ENCODE results near the gene SKAP2. TPM values are rescaled to one million over a fixed set of nuclear protein-coding genes. Genes with fewer than 3 reads are reported as not detected.
A peak's percentile ranks its signal among the peaks of the same experiment; 100 is the strongest.

Gene SKAP2
- polyA plus RNA-seq: 8.6 to 15.0 TPM (median 11.1 TPM) in 3 replicates
- 27.4 TPM for polyA plus RNA-seq (2011; ENCODE audit: low read depth)
- 8.6 and 15.8 TPM in 2 replicates for polyA plus RNA-seq (2011; cell fraction: cytosol; rRNA removed)
- polyA plus RNA-seq (2011; cell fraction: nucleus; rRNA removed): 14.6 and 17.7 TPM in 2 replicates
- 11.2 and 18.8 TPM in 2 replicates for polyA plus RNA-seq (2012; ENCODE audit: low replicate concordance)
- 4.3 to 12.1 TPM (median 4.6 TPM) in 3 replicates for polyA minus RNA-seq
- 26.3 TPM for polyA minus RNA-seq (2011; cell fraction: cytosol; rRNA and poly(A)+ RNA removed)
- polyA minus RNA-seq (2011; cell fraction: nucleus; rRNA and poly(A)+ RNA removed): 15.7 and 32.7 TPM in 2 replicates

GRCh38 chr7:26864309-26865093, at the start of gene SKAP2:
Gene SKAP2 (minus strand): TSS chr7:26864590. CDS start chr7:26864429, 161 bp downstream.
- no peak for TF ChIP-seq CTCF (optimal IDR thresholded peaks at IDR 0.05 in 1 of 3, IDR thresholded peaks at IDR 0.05 in 1 of 3, conservative IDR thresholded peaks at IDR 0.05 in 1 of 3; ENCODE audit: extremely low read depth in 1 of 3, insufficient read depth in 2 of 3, low read length in 3 of 3)
- no peak for TF ChIP-seq EZH2 (IDR thresholded peaks at IDR 0.05; ENCODE audit: low read length)
- Histone ChIP-seq H3K27ac (ENCODE audit: control insufficient read depth, insufficient read depth, low read length) (peak within 1 kb of the TSS; percentile 90), H3K4me1 (ENCODE audit: control insufficient read depth, extremely low read depth, insufficient read depth, low read length) (peaks cover 34% of the 10 kb centered on the region), H3K4me3 (ENCODE audit: control insufficient read depth in 2 of 3, extremely low read depth in 1 of 3, insufficient read depth in 2 of 3, low read depth in 1 of 3, low read length in 3 of 3) (peak within 1 kb of the TSS; percentile 54 to 82 (median 78)), H3K4me2 (ENCODE audit: control insufficient read depth, extremely low read depth, insufficient read depth, low read depth, low read length) (peak within 1 kb of the TSS; percentile 89), H2AFZ (ENCODE audit: control insufficient read depth, low read length) (peak within 1 kb of the TSS; percentile 94), H3K27me3 (ENCODE audit: control insufficient read depth, extremely low read depth, insufficient read depth, low read length) (no peaks in the 10 kb centered on the region), H3K9ac (ENCODE audit: control insufficient read depth, extremely low read depth, insufficient read depth, low read length) (peak within 1 kb of the TSS; percentile 88), H3K79me2 (ENCODE audit: control insufficient read depth, insufficient read depth, low read length) (peaks cover 42% of the 10 kb centered on the region), H3K9me3 (ENCODE audit: control insufficient read depth, low read depth, low read length) (no peaks in the 10 kb centered on the region), H3K36me3 (ENCODE audit: control insufficient read depth in 2 of 2, extremely low read depth in 1 of 2, insufficient read depth in 2 of 2, low read length in 2 of 2) (no peaks in the 10 kb centered on the region), H3K9me1 (ENCODE audit: control insufficient read depth, extremely low read depth, insufficient read depth, low read length) (no peaks in the 10 kb centered on the region), H4K20me1 (ENCODE audit: control insufficient read depth, extremely low read depth, insufficient read depth, low read length) (no peaks in the 10 kb centered on the region)
- FAIRE-seq: peak; percentile 99
- DNase-seq (ENCODE audit: low read depth, low spot score): peak; percentile 94
- dilution Hi-C loops (cut with MboI; ENCODE audit: extremely low pct_ligation_motif_present, low sequenced_read_pairs): loop anchor here (25.0 kb wide), 1 partner anchor 223 kb away; the partner anchor contains the start of gene HOXA1

GRCh38 chr7:26912933-26913536, 48.6 kb upstream of the SKAP2 start:
- Histone ChIP-seq H3K9me1 (ENCODE audit: control insufficient read depth, extremely low read depth, insufficient read depth, low read length) (no peaks in the 10 kb centered on the region), H3K4me1 (ENCODE audit: control insufficient read depth, extremely low read depth, insufficient read depth, low read length) (peaks cover 18% of the 10 kb centered on the region), H3K36me3 (ENCODE audit: control insufficient read depth in 2 of 2, extremely low read depth in 1 of 2, insufficient read depth in 2 of 2, low read length in 2 of 2) (no peaks in the 10 kb centered on the region), H3K27ac (ENCODE audit: control insufficient read depth, insufficient read depth, low read length) (no peak overlapping the region), H3K4me3 (ENCODE audit: control insufficient read depth in 2 of 3, extremely low read depth in 1 of 3, insufficient read depth in 2 of 3, low read depth in 1 of 3, low read length in 3 of 3) (no peak overlapping the region), H2AFZ (ENCODE audit: control insufficient read depth, low read length) (no peak overlapping the region), H3K27me3 (ENCODE audit: control insufficient read depth, extremely low read depth, insufficient read depth, low read length) (no peaks in the 10 kb centered on the region), H4K20me1 (ENCODE audit: control insufficient read depth, extremely low read depth, insufficient read depth, low read length) (no peaks in the 10 kb centered on the region), H3K4me2 (ENCODE audit: control insufficient read depth, extremely low read depth, insufficient read depth, low read depth, low read length) (no peak overlapping the region), H3K9ac (ENCODE audit: control insufficient read depth, extremely low read depth, insufficient read depth, low read length) (no peak overlapping the region), H3K9me3 (ENCODE audit: control insufficient read depth, low read depth, low read length) (no peaks in the 10 kb centered on the region), H3K79me2 (ENCODE audit: control insufficient read depth, insufficient read depth, low read length) (no peaks in the 10 kb centered on the region)
- dilution Hi-C loops (cut with MboI; ENCODE audit: extremely low pct_ligation_motif_present, low sequenced_read_pairs): no loop called here
- TF ChIP-seq CTCF (optimal IDR thresholded peaks at IDR 0.05 in 1 of 3, IDR thresholded peaks at IDR 0.05 in 1 of 3, conservative IDR thresholded peaks at IDR 0.05 in 1 of 3; ENCODE audit: extremely low read depth in 1 of 3, insufficient read depth in 2 of 3, low read length in 3 of 3): no peak
- FAIRE-seq (no peak), DNase-seq (ENCODE audit: low read depth, low spot score) (no peak)

All from keratinocyte (primary cell).